ENCODE results near the gene UBE3C.

GRCh38 chr7:157122800-157123495, 15.8 kb upstream of the UBE3C start:
- TF ChIP-seq, protein P1, sequence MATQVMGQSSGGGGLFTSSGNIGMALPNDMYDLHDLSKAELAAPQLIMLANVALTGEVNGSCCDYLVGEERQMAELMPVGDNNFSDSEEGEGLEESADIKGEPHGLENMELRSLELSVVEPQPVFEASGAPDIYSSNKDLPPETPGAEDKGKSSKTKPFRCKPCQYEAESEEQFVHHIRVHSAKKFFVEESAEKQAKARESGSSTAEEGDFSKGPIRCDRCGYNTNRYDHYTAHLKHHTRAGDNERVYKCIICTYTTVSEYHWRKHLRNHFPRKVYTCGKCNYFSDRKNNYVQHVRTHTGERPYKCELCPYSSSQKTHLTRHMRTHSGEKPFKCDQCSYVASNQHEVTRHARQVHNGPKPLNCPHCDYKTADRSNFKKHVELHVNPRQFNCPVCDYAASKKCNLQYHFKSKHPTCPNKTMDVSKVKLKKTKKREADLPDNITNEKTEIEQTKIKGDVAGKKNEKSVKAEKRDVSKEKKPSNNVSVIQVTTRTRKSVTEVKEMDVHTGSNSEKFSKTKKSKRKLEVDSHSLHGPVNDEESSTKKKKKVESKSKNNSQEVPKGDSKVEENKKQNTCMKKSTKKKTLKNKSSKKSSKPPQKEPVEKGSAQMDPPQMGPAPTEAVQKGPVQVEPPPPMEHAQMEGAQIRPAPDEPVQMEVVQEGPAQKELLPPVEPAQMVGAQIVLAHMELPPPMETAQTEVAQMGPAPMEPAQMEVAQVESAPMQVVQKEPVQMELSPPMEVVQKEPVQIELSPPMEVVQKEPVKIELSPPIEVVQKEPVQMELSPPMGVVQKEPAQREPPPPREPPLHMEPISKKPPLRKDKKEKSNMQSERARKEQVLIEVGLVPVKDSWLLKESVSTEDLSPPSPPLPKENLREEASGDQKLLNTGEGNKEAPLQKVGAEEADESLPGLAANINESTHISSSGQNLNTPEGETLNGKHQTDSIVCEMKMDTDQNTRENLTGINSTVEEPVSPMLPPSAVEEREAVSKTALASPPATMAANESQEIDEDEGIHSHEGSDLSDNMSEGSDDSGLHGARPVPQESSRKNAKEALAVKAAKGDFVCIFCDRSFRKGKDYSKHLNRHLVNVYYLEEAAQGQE (IDR thresholded peaks at IDR 0.05; ENCODE audit: insufficient read depth in 1 of 2, low read depth in 2 of 2, low read length in 2 of 2) = no peak
- TF ChIP-seq POLR2AphosphoS5 (IDR thresholded peaks at IDR 0.05; ENCODE audit: low read depth, low read length) = no peak
